Activated CD4-positive, CD25-positive, alpha-beta regulatory T cell (primary cell): ENCODE measurements around the gene SLC19A3.
"Not testable (repeated sequence)": the region's sequence is repeated elsewhere in the genome, so short reads cannot be mapped to it uniquely, and the experiment has no call there.

Experiments used
- DNase-seq, 4 experiments: peaks; one replicate each; lab custom pipeline; 2025; lab: John Stamatoyannopoulos, UW

The SLC19A3 gene

DNA sequence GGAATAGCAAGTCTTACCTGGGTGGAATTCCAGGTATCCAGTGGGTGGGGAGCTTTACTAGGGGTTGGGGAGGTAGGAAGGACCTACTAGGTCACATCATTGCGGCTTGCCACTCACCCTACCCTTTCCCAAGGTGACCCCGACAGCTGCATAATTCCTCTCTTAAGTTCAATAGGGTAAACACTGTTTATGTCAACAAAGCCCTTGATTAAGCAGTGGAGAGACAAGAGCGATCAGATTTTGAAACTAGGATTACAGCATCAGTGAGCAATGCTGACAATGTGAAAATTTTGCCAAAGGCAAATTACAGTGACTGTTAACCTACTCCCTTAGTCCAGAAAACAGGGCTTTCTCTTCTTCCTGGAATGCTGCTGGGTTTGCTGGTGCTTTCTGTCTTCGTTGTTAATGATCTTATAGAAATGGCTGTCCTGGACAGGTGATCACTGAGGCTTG is 14.5 kb downstream of the SLC19A3 start:
- no peak for DNase-seq

DNA sequence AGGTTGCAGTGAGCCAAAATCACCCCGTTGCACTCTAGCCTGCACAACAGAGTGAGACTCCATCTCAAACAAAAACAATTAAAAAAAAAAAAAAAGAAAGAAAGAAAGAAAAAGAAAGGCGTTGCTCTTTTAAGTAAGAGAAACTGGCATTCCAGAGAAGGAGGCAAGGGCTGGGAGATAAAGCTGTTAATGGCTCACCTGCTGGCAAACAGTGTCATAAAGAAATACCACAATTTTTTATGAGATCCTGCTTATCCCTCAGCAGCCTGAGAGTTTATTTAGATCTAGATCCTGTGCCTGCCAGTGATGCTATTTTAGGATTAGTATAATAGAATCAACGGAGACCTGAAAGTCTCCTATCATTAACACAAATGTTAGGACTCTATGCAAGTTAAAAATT is 16.3 kb downstream of the SLC19A3 start:
- DNase-seq: no peak

DNA sequence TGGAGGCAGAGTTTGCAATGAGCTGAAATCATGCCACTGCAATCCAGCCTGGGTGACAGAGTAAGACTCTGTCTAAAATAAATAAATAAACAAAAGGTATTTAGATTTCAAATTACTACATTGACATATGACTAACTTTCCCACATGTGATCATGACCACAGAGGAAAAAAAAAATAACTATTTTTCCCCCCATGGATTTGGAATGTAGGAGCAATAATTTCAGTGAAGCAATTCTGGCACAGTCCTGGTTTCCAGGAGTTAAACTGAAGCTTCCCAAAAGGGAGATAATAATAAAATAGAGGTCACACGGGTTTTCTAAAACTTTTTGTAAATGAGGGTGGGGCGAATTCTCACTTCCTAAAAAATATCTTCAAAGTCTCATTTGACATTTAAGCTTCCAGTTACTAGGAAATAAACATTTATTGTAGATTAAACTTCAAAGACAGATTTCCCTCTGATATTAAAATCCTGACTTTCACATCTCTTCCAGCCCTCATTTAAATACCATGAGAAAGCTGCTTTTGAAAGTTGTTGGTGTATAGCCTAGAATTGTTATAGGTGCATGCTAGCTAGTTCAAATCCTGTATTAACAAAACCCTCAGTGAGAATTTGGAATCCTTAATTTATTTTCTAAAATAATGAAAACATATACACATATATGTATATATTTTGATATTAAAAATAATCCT is 20.7 kb downstream of the SLC19A3 start:
- DNase-seq: no peak

DNA sequence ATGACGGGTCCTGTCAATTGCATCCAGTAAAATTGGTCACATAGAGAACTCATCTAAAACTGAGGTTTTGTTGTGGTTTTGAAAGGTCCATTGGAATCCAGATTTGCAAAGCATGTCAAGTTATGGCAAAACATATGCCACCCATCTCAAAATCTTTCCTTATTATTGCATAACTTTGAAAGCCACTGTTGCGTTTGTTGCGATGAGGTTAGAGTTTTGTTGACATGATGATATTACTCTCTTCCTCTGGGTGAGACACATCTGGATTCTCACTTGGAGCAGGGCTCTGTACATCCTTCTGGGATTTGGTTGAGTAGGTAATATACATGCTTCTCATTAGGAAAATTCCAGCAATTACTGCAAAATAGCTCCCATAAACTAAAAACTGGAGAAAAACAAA is 30.6 kb downstream of the SLC19A3 start:
- no peak for DNase-seq

DNA sequence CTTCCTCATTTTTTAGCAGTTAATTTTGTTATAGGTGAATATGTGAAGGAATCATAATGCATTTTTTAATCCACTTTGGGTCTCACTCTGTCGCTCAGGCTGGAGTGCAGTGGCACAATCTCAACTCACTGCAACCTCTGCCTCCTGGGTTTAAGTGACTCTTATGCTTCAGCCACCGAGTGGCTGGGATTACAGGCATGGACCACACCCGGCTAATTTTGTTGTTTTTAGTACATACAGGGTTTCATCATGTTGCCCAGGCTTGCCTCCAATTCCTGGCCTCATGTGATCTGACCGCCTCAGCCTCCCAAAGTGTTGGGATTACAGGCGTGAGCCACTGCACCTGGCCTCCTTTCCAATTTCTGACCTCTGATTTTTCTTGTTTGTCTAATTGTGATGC is 33.6 kb downstream of the SLC19A3 start:
- no peak for DNase-seq

DNA sequence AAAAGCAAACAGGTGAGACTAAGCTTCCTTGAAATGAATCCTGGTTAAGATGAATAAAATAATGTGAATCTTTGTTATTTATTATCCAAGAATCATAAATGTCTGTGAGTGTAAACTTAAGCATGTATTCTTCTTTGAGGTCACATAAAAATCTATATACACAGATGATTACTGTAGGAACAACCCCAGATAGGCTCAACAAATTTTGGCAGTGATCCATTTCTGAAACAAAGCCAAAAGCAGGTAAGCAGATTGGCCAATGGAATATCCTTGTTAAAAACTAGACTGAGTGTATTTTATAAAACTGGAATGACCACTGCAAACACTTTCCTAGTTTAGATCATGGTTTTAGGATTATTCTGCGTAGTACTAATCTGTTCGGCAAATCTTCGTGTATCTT is 39.9 kb downstream of the SLC19A3 start:
- no peak for DNase-seq

DNA sequence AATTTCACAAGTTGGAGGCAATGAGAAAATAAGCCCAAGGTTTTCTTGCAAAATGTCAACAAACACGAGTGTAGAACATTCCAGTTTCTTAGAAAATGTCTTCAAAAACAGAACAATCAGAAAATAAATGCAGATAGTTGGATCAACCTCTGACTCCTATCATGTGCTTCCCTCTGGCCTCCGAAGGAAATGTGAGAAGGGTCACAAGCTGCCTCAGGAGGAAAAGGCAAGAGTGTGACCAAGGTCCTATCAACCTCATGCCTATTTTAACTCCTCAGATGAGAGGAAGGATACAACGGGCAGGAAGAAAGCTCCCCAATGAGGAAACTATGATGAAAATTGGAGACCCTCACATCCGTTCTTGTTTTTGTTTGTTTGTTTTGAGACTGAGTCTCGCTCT is 43.3 kb downstream of the SLC19A3 start:
- DNase-seq: no peak

DNA sequence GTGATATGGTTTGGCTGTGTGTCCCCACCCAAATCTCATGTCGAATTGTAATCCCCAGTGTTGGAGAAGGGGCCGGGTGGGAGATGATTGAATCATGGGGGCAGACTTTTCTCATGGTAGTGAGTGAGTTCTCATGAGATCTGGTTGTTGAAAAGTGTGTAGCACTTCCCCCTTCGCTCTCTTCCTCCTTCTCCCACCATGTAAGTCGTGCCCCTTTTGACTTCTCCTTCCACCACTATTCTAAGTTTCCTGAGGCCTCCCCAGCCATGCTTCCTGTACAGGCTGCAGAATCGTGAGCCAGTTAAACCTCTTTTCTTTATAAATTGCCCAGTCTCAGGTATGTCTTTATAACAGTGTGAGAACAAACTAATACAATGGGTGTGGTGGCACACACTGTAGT is 44.2 kb downstream of the SLC19A3 start:
- not testable (repeated sequence) for DNase-seq

DNA sequence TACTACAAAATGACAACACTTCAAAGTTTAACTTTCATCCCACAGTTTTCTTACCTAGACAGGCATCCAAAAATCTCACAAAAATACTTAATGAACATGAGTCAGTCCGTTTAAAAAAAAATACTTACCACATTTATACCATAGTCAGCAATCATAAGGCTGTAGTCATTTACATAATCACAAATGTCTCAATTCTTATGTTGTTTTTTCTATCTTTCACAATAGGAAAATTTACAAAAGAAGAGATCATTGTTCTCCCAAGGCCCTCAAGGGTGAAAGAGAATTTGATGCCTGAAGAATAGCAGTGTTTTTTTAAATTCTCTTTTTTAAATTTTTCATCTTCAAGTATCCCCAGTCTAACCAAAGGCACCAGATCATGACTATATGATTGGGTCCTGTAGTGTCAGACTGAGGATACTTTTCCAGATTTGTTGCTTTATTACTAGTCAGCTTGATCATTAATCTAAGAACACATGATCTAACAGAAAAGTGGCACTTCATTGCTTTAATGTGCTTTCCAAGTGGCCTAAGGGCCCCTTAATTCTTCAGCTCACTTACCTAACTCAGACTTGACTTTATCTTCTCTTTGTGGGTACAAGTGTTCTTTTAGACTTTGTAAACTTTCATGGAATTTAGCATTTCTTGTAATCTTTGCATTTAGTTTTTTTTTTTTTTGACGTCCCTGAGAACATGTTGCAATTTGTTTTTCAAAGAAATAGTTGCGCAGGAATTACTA is 46.5 kb downstream of the SLC19A3 start:
- no peak for DNase-seq

DNA sequence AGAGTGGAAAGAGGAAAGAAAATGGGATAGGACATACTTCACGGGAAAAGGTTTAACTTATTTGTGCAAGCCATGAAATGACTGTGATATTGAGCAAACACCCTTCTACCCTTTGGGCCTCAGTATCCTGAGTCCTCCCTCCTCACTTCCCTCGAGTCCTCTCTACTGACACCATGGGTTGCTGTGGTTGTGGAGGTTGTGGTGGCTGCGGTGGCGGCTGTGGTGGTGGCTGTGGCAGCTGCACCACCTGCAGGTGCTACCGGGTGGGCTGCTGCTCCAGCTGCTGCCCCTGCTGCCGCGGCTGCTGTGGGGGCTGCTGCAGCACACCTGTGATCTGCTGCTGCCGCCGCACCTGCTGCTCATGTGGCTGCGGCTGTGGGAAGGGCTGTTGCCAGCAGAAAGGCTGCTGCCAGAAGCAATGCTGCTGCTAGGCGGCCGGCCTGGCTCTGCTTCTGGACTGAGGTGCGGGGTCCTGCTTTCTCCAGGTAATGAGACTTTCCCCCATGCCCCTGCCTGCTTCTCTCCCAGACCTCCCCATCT is 51.1 kb downstream of the SLC19A3 start, which contains the start of gene SCYGR5:
SCYGR5 (plus strand) TSS at position 174 of the 540 bp plus-strand sequence; CDS start at position 174, 0 bp downstream.
- not testable (repeated sequence) for DNase-seq

DNA sequence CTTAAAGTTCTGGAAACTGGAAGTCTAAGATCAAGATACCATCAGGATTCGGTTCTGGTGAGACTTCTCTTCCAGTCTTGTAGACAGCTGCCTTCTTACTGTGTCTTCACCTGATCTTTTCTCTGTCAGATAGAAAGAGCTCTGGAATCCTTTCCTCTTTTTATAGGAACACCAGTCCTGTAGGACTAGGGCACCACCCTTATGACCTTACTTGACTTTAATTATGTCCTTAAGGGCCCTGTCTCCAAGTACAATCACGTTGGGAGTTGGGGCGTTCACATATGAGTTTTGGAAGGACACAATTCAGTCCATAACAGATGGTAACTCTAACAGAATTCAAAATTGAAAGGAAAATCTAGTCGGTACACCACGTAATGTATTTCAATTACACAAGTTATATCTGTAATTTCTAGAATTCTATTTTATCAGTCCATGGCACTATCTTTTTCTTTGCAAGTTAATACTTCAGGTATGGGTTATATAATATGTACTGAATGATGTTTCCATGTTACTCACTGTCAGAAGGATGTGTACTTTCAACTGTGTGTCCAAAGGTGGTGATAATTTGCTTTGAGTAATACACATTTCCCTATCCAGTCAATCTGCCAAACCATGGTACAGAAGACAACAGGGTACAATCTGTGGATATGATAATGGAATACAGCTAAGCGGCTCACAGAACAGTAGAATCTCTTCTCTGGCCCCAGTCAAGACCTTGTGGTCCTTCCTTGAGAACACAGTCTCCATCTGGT is 52.5 kb downstream of the SLC19A3 start:
- no peak for DNase-seq

DNA sequence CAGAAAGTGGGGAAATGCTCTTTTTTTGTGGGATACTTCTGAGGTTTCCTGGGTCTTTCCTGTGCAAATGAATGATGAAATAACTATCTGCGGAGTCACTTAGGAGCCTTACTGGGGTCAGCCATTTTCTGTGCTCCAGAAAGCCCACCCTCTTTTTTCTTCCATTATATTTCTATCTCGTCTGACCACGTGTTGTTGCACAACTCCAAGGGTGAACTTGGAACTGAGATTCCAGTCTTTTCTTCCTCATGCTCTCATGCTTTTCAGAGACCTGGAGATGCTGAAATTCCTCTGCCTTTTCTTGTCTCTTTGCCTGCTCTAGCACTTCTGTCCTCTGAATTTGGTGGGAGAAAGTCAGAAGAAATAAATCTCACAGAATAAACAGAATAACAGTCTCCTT is 56.0 kb downstream of the SLC19A3 start:
- DNase-seq: no peak

DNA sequence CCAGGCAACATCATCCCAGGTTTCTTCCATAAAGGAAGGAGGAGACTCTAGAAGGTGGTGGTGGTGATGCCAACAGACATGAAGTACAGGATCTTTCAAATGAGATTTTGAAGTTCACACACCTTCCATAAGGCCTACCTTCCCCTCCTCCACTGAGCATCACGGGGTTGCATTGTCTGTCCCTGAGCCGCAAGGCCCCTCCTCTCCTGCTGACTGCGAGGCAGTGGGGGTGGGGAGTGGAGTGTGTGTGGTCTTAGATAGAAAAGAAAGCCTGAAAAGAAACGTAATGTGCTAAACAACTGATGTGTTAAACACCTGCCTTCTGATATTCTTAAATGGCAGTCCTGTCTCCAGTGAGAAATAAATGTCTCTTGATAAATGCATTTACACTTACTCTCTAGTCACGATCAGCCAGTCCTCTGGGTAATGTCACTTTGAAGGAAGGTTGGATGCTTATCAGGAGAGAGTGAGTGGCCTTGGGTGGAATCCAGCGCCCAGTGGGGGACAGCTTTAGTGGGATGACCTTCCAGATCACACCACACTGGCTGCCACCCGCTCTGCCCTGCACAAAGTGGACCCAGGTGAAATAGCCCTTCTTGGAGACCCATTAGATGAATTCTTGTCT is 56.7 kb downstream of the SLC19A3 start:
- no peak for DNase-seq

DNA sequence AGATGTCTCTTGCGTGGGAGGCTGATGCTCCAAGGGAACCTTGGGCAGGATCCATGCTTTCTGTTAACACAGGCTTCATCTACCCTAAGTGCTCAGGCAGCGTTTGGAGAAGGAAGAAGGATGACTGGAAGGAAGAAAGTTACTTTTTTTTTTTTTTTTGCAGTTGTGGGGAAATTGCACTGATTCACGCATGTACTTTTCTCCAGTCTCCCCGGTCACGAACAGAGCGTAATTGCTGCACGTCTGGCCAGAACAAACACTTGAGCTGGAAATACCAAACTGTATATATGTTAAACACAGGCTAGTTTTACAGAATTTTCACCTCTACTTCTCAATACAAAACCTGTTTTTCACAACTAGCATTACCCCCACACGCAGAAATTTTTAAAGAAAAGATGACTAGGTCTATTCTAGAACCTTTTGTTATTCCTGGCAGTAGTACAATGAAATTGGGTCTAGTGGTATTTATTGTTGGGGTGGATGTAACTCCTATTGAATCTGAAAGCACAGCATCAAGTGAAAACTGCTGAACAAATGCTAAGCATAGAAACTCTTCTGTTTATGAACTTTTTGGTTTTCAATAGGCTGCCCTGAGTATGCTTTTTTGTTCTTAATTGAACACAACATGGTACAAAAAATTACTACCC is 60.5 kb downstream of the SLC19A3 start:
- DNase-seq: no peak

DNA sequence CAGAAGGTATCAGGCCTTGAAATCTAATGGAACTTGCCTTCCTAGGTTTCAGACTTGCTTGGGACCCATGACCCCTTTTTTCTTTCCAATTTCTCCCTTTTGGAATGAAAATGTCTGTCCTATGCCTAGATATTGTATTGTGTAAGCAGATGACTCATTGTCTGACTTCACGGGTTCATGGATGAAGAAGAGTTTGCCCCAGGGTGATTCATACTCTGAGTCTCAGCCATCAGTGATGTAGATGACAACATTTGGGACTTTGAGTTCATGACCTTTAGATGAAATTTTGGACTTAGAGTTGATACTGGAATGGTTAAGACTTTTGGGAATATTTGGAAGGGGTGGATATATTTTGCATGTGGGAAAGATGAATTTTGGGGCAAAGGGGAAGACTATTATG is 62.4 kb downstream of the SLC19A3 start:
- no peak for DNase-seq

DNA sequence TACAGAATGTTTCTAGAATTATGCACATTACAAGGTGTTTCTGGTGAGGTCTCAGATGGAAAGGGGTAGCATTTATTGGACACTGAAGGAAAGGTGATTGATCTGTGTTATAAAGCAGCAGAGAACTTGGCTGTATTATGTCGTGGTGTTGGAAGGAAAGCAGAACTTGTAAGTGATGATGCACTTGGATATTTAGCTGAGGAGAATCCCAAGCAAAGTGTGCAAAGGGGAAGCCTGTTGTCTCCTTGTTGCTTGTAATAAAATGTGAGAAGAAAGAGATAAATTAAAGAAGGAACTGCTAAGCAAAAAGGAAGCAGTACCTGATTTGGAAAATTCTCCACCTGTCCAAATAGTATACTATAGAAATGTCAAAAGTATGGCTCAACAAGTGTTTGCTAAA is 63.4 kb downstream of the SLC19A3 start:
- no peak for DNase-seq

DNA sequence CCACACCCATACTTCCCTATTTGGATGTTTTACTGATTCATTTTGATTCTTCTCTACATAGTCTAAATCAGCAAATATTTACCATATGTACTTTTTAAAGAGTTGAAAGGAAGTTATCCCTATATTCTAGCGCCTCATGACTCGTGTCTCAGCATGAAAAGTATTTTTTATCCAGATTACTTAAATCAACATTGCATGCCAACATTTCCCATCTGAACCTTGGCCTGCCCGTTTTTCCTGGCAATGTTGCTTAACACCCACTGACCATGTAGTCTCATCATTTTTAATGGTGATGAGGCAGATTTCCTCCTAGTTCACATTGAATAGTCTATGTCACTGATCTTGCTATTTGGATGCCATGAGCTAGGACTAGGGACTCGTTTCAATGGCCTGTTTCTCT is 64.4 kb downstream of the SLC19A3 start:
- DNase-seq: no peak

DNA sequence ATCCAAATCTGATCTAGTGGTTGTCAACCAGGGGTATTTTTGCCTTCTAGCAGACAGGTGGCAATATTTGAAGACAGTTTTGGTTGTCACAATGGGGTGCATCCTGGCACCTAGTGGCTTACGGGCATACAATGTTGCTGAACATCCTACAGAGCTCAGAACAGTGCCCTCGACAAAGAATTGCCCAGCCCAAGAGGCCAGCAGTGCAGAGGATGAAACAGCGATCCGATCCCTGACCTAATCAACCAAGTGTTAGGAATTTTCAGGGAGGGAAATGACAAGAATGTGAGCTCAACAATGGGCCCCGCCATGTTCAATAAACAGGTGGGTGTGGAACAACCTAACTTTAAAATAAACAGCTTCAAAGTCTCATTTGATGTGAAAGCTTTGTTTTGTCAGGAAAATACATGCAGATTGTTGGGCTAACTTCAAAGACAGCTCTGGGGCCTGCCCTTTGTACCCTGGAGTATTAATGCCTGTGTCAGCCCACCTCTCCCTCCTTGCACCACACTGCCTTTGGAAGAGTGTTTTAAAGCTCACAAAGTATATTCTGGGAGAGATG is 73.8 kb downstream of the SLC19A3 start:
- no peak for DNase-seq

DNA sequence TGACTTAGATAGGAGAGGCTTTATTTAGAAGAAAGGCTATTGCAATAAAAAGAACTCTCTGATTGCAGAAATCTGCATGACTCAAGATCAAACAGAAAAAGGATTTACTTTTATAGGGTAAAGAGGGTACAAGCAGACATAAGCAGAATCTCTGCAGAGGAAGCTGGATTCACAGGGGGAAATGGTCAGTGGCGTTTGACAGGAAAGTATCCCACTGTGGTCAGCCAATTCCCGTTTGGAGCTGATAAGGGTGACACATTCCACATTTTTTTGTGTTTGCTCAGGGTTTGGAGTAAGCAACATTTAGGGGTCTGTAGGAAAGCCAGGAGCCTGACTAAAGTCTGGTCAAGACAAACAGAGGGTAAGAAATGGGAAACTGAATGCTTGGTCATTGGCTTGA is 75.2 kb downstream of the SLC19A3 start:
- DNase-seq: no peak

DNA sequence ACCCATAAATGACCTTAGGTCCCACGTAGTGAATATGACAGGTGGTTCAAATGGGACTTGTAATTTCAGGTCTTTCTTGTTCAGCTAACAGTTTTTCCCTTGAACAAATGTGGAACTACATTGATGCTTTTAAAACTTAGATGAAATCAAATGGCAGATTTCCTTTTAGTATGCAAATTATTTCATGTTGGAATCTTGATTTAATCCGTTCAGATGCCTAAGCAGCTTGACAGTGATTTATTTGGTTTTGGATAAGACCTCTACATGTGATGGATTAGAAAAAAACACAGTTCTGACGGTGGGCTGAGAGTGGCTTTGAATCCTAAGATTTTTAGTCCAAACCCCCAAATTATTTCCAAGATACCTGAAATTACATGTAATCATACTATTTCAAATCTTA is 83.6 kb downstream of the SLC19A3 start:
- DNase-seq: no peak
